ENCODE results near the gene CUBN. TPM values are rescaled to one million over a fixed set of nuclear protein-coding genes. Genes with fewer than 3 reads are reported as not detected.

CUBN gene
- total RNA-seq, 1 donor from 2014 or later: 1.3 TPM

- no peaks in the 10 kb centered on the region for H3K27me3 ChIP-seq
- no peaks in the 10 kb centered on the region for H3K9me3 ChIP-seq
- ATAC-seq (no peak), DNase-seq (no peak)
- TF ChIP-seq CTCF (IDR thresholded peaks at IDR 0.05): no peak
- no peaks in the 10 kb centered on the region for H3K4me1 ChIP-seq
- intact Hi-C loops (cut with DNase I): no loop called here
- H3K4me3 ChIP-seq: no peak overlapping the region
- H3K36me3 ChIP-seq: no peaks in the 10 kb centered on the region
- H3K27ac ChIP-seq: no peak overlapping the region
These were observed 334.1 kb downstream of the CUBN start for GRCh38 chr10:16795410-16796073.

- DNase-seq: no peak
- Histone ChIP-seq H3K4me3 (no peak overlapping the region), H3K9me3 (no peaks in the 10 kb centered on the region), H3K27me3 (no peaks in the 10 kb centered on the region), H3K27ac (no peak overlapping the region), H3K36me3 (no peaks in the 10 kb centered on the region), H3K4me1 (no peaks in the 10 kb centered on the region)
- no peak for ATAC-seq
- intact Hi-C loops (cut with DNase I): no loop called here
- TF ChIP-seq CTCF (IDR thresholded peaks at IDR 0.05): no peak
These were observed 335.6 kb downstream of the CUBN start for GRCh38 chr10:16794005-16794404.

- intact Hi-C loops (cut with DNase I): no loop called here
- no peak for DNase-seq
- no peak overlapping the region for H3K27ac ChIP-seq
These were observed 336.9 kb downstream of the CUBN start for GRCh38 chr10:16792675-16793074.

GRCh38 chr10:16789765-16790164, 339.8 kb downstream of the CUBN start:
- DNase-seq: no peak
- Histone ChIP-seq H3K4me3 (no peak overlapping the region), H3K36me3 (no peaks in the 10 kb centered on the region), H3K27ac (no peak overlapping the region), H3K9me3 (no peaks in the 10 kb centered on the region), H3K27me3 (no peaks in the 10 kb centered on the region), H3K4me1 (no peaks in the 10 kb centered on the region)
- intact Hi-C loops (cut with DNase I): no loop called here
- ATAC-seq: no peak
- TF ChIP-seq CTCF (IDR thresholded peaks at IDR 0.05): no peak

More at GRCh38 chr10:16792675-16793074, 336.9 kb downstream of the CUBN start:
- Histone ChIP-seq H3K27me3 (no peaks in the 10 kb centered on the region), H3K4me1 (no peaks in the 10 kb centered on the region), H3K9me3 (no peaks in the 10 kb centered on the region), H3K4me3 (no peak overlapping the region), H3K36me3 (no peaks in the 10 kb centered on the region)
- ATAC-seq: no peak
- no peak for TF ChIP-seq CTCF (IDR thresholded peaks at IDR 0.05)

GRCh38 chr10:16789261-16789660, 340.4 kb downstream of the CUBN start:
- H3K4me3 ChIP-seq: no peak overlapping the region
- no peaks in the 10 kb centered on the region for H3K27me3 ChIP-seq
- no peaks in the 10 kb centered on the region for H3K9me3 ChIP-seq
- no peaks in the 10 kb centered on the region for H3K36me3 ChIP-seq
- ATAC-seq (no peak), DNase-seq (no peak)
- no peak overlapping the region for H3K27ac ChIP-seq
- no peaks in the 10 kb centered on the region for H3K4me1 ChIP-seq
- intact Hi-C loops (cut with DNase I): no loop called here
- TF ChIP-seq CTCF (IDR thresholded peaks at IDR 0.05): no peak

- no peak for ATAC-seq
- intact Hi-C loops (cut with DNase I): no loop called here
- Histone ChIP-seq H3K27ac (no peak overlapping the region), H3K4me1 (no peaks in the 10 kb centered on the region), H3K36me3 (no peaks in the 10 kb centered on the region), H3K27me3 (no peaks in the 10 kb centered on the region), H3K9me3 (no peaks in the 10 kb centered on the region), H3K4me3 (no peak overlapping the region)
- no peak for TF ChIP-seq CTCF (IDR thresholded peaks at IDR 0.05)
- DNase-seq: no peak
These were observed 340.8 kb downstream of the CUBN start for GRCh38 chr10:16788778-16789177.

Measured in upper lobe of right lung (tissue), 1 donor.